ENCODE measurements around the gene CDH7.

DNA sequence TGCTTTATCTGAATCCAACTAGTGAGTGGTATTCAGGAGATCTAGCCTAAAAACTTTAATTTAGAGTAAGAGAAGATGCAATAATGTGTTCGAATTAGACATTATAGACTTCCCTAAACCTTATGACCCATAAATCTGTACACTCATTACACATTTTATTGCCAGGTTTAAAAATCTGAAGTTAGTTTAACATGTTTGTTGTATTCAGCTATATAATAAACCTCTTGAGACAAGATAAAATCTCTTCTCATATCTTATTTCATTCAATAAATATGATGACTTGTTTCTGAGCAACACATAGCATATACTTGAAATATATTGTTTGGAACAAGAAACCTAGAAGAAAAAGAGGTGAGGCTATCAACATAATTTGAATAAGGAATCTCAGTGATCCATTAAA lies 150.7 kb downstream of the CDH7 start:
- TF ChIP-seq MAFF (IDR thresholded peaks at IDR 0.05; ENCODE audit: low read depth, low read length) (no peak), MEF2D (CRISPR knock-in tag; IDR thresholded peaks at IDR 0.05) (no peak), SMARCC2 (IDR thresholded peaks at IDR 0.05) (no peak), FIP1L1 (IDR thresholded peaks at IDR 0.05; ENCODE audit: borderline replicate concordance, insufficient read depth, low read depth, low read length) (no peak)
- TF ChIP-seq, protein P1, sequence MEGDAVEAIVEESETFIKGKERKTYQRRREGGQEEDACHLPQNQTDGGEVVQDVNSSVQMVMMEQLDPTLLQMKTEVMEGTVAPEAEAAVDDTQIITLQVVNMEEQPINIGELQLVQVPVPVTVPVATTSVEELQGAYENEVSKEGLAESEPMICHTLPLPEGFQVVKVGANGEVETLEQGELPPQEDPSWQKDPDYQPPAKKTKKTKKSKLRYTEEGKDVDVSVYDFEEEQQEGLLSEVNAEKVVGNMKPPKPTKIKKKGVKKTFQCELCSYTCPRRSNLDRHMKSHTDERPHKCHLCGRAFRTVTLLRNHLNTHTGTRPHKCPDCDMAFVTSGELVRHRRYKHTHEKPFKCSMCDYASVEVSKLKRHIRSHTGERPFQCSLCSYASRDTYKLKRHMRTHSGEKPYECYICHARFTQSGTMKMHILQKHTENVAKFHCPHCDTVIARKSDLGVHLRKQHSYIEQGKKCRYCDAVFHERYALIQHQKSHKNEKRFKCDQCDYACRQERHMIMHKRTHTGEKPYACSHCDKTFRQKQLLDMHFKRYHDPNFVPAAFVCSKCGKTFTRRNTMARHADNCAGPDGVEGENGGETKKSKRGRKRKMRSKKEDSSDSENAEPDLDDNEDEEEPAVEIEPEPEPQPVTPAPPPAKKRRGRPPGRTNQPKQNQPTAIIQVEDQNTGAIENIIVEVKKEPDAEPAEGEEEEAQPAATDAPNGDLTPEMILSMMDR (CRISPR knock-in tag; IDR thresholded peaks at IDR 0.05): no peak

Data from HepG2 (cell line).